AG04449 (cell line): ENCODE data around the gene MAP2K6.

Source experiments
- CTCF ChIA-PET: fragments of 350-600 bp; formaldehyde crosslinking; extraction: SDS; loops from one replicate; lab custom pipeline; 2021; ENCODE audit warnings: antibody characterized with exemption; lab: Yijun Ruan, JAX
- POLR2A ChIA-PET: fragments of 400-600, 350-600 bp; formaldehyde crosslinking; extraction: SDS; loops from one replicate; lab custom pipeline; 2020; ENCODE audit warnings: antibody characterized with exemption, inconsistent platforms; lab: Yijun Ruan, JAX
- DNase-seq: peaks from one replicate; pipeline ENCODE4 v3.0.0-alpha.2; 2010; ENCODE audit warnings: low read depth, low spot score
- H3K4me3 ChIP-seq: 2 replicates; pipeline ENCODE4 v1.5.1; 2011; ENCODE audit warnings: low read depth, mild to moderate bottlenecking, control low read depth, low read length
- CTCF ChIP-seq: IDR thresholded peaks from one replicate; pipeline ENCODE4 v1.5.1; 2011; ENCODE audit warnings: mild to moderate bottlenecking, moderate library complexity, low read length, control low read depth, inconsistent platforms; ENCODE audit not compliant: insufficient read depth; ENCODE audit errors: missing control alignments

The MAP2K6 gene

GRCh38 chr17:69508814-69509213 is 94.3 kb downstream of the MAP2K6 start:
- DNase-seq, result no peak
- POLR2A ChIA-PET, result no interaction called here
- CTCF ChIA-PET, result interaction anchor here (1.3 to 1.4 kb wide), 2 partner anchors 10 to 13 kb away, joined by 3 to 5 read pairs; no protein-coding TSS in a partner anchor
- no peak overlapping the region for H3K4me3 ChIP-seq
- no peak for TF ChIP-seq CTCF

GRCh38 chr17:69511250-69511649 is 96.8 kb downstream of the MAP2K6 start:
- no peak overlapping the region for H3K4me3 ChIP-seq
- ChIA-PET CTCF (interaction anchor here (1.2 kb wide), 1 partner anchor 12 kb away, joined by 3 read pairs; no protein-coding TSS in a partner anchor), POLR2A (no interaction called here)
- TF ChIP-seq CTCF, result no peak
- no peak for DNase-seq

- TF ChIP-seq CTCF, result no peak
- DNase-seq, result no peak
- POLR2A ChIA-PET, result no interaction called here
- H3K4me3 ChIP-seq, result no peak overlapping the region
- CTCF ChIA-PET, result interaction anchor here (1.2 to 1.5 kb wide), 2 partner anchors 11 to 13 kb away, joined by 4 to 7 read pairs; no protein-coding TSS in a partner anchor
These were observed 98.4 kb downstream of the MAP2K6 start for GRCh38 chr17:69512946-69513345.

GRCh38 chr17:69516225-69516624 is 101.7 kb downstream of the MAP2K6 start:
- ChIA-PET CTCF (interaction anchor here (0.7 to 1.4 kb wide), 4 partner anchors 8 to 1036 kb away, joined by 3 to 7 read pairs (median 4); no protein-coding TSS in a partner anchor), POLR2A (no interaction called here)
- no peak for DNase-seq
- no peak for TF ChIP-seq CTCF
- no peak overlapping the region for H3K4me3 ChIP-seq

GRCh38 chr17:69516911-69517310 is 102.4 kb downstream of the MAP2K6 start:
- ChIA-PET CTCF (interaction anchor here (1.4 kb wide), 1 partner anchor 9 kb away, joined by 7 read pairs; no protein-coding TSS in a partner anchor), POLR2A (no interaction called here)
- DNase-seq, result no peak
- H3K4me3 ChIP-seq, result no peak overlapping the region
- no peak for TF ChIP-seq CTCF

GRCh38 chr17:69518951-69519350 is 104.5 kb downstream of the MAP2K6 start:
- DNase-seq, result no peak
- TF ChIP-seq CTCF, result no peak
- no peak overlapping the region for H3K4me3 ChIP-seq
- CTCF ChIA-PET, result interaction anchor here (0.9 to 1.3 kb wide), 2 partner anchors 9 to 11 kb away, joined by 3 read pairs; no protein-coding TSS in a partner anchor
- POLR2A ChIA-PET, result no interaction called here
